Measurements from ENCODE around the gene FARP2. TPM values are rescaled to one million over a fixed set of nuclear protein-coding genes. Genes with fewer than 3 reads are reported as not detected.

The FARP2 gene
- total and polyA plus RNA-seq, 2 of the 13 experiments (the other 11 are each of a cell fraction or from before 2014, with no cell fraction given) = 28.0 to 45.4 TPM

- FAIRE-seq = no peak
- CTCF ChIA-PET (ENCODE audit: low intra/inter-chr PET ratio, low total read pairs) = no interaction called here
These were observed 144.4 kb downstream of the FARP2 start for GRCh38 chr2:241500431-241500975.

More at GRCh38 chr2:241500431-241500975, 144.4 kb downstream of the FARP2 start:
- peaks cover 19% of the 10 kb centered on the region; the same call in 1 of the 2 replicates for H4K20me1 ChIP-seq (ENCODE audit: insufficient read depth, low read length)
- no peak overlapping the region for H3K27ac ChIP-seq (ENCODE audit: extremely low read length, insufficient read depth, low read length)
- intact Hi-C loops (cut with micrococcal nuclease; ENCODE audit: unreplicated experiment) (loop anchor here (10.0 kb wide), 1 partner anchor 146 kb away; the partner anchor contains the start of gene FARP2), in situ Hi-C loops (cut with HindIII; ENCODE audit: extremely low pct_ligation_motif_present, low pct_unique_long_range_greater_than_20kb) (no loop called here)
- 98% methylated on average over 10 of the region's 12 CpGs for WGBS (ENCODE audit: low lambda C conversion rate)
- peaks cover 39 to 62% of the 10 kb centered on the region in 2 experiments for H3K36me3 ChIP-seq (replicated peaks in 1 of 2; ENCODE audit: control insufficient read depth in 1 of 2, insufficient read depth in 2 of 2, low read length in 2 of 2)
- H3K4me1 ChIP-seq (ENCODE audit: insufficient read depth, low read length) = peaks cover 18% of the 10 kb centered on the region
- DNase-seq (ENCODE audit: low spot score) (no peak), ATAC-seq (no peak)
- no peaks in the 10 kb centered on the region for H3K9me3 ChIP-seq (ENCODE audit: low read length)
- no TSS peak for BruUV-seq (replicated peaks)
- H3K4me3 ChIP-seq (replicated peaks in 1 of 3; ENCODE audit: insufficient read depth in 1 of 3, low read depth in 2 of 3, low read length in 3 of 3) = no peak overlapping the region
- TF ChIP-seq AGO1 (IDR thresholded peaks at IDR 0.05; ENCODE audit: low read depth, low read length, poor library complexity, severe bottlenecking) (no peak), ZNF280B (CRISPR knock-in tag; IDR thresholded peaks at IDR 0.05; ENCODE audit: borderline replicate concordance) (0 out of 2 replicates have a peak, but pooled peaks have one; percentile 31), NR0B2 (CRISPR knock-in tag; IDR thresholded peaks at IDR 0.05) (no peak), ZC3H13 (CRISPR knock-in tag; IDR thresholded peaks at IDR 0.05) (0 out of 2 replicates have a peak, but pooled peaks have one; percentile 24), RBFOX2 (IDR thresholded peaks at IDR 0.05; ENCODE audit: low read depth, low read length) (0 out of 2 replicates have a peak, but pooled peaks have one; percentile 44), MTA1 (CRISPR knock-in tag; IDR thresholded peaks at IDR 0.05; ENCODE audit: borderline replicate concordance) (0 out of 2 replicates have a peak, but pooled peaks have one; percentile 31), FOXO4 (CRISPR knock-in tag; conservative IDR thresholded peaks at IDR 0.05) (0 out of 2 replicates have a peak, but pooled peaks have one; percentile 27)
- no peak overlapping the region for H3K9ac ChIP-seq (ENCODE audit: insufficient read depth, low read depth, low read length)
- H2AFZ ChIP-seq (ENCODE audit: low read length) = no peak overlapping the region
- POLR2A ChIA-PET = no interaction called here
- peaks cover 39% of the 10 kb centered on the region for H3K79me2 ChIP-seq (ENCODE audit: insufficient read depth, low read length)
- no peaks in the 10 kb centered on the region for H3K27me3 ChIP-seq (ENCODE audit: control insufficient read depth in 1 of 2, insufficient read depth in 2 of 2, low read length in 2 of 2)
- H3K4me2 ChIP-seq (ENCODE audit: low read depth, low read length) = no peak overlapping the region

All from HepG2 (cell line).